Muscle layer of duodenum (tissue), 2 donors: ENCODE results near the gene PRMT2.

Experiments used
- H3K27ac ChIP-seq: one replicate; pipeline ENCODE4 v1.7.0; 2013; ENCODE audit warnings: mild to moderate bottlenecking, low read length
- H3K27me3 ChIP-seq: one replicate; pipeline ENCODE4 v1.7.0; 2013; ENCODE audit warnings: low read depth, mild to moderate bottlenecking, control low read depth, low read length
- H3K36me3 ChIP-seq, 2 donors: one replicate each; pipeline ENCODE4 v1.7.0; 2013; ENCODE audit warnings: low read length in 2 of 2, control low read depth in 1 of 2, mild to moderate bottlenecking in 1 of 2; ENCODE audit not compliant: insufficient read depth in 2 of 2, control insufficient read depth in 1 of 2
- H3K4me1 ChIP-seq, 2 donors: one replicate each; pipeline ENCODE4 v1.7.0; 2013; ENCODE audit warnings: low read length in 2 of 2, mild to moderate bottlenecking in 2 of 2, control low read depth in 1 of 2, moderate library complexity in 1 of 2; ENCODE audit not compliant: insufficient read depth in 2 of 2, control insufficient read depth in 1 of 2
- H3K4me3 ChIP-seq, 2 donors: one replicate each; pipeline ENCODE4 v1.7.0; 2013; ENCODE audit warnings: low read length in 2 of 2, low read depth in 1 of 2, mild to moderate bottlenecking in 1 of 2
- H3K9me3 ChIP-seq, 2 donors: one replicate each; pipeline ENCODE4 v1.7.0; 2013; ENCODE audit warnings: low read length in 2 of 2, control low read depth in 1 of 2, mild to moderate bottlenecking in 1 of 2; ENCODE audit not compliant: control insufficient read depth in 1 of 2
- donor health status: healthy.

PRMT2 gene

GRCh38 chr21:46604975-46605766 lies 30.3 kb upstream of the PRMT2 start, which contains the start of gene S100B:
TSS of gene S100B (minus strand) at chr21:46605082. CDS start at chr21:46602415, 2,667 bp downstream.
- Histone ChIP-seq H3K27ac (peak within 1 kb of the TSS; percentile 10), H3K4me3 (peak within 1 kb of the TSS in 1 of 2 donors; percentile 34), H3K9me3 (peaks cover 0 to under 1% of the 10 kb centered on the region in 2 donors), H3K36me3 (no peaks in the 10 kb centered on the region), H3K4me1 (no peaks in the 10 kb centered on the region), H3K27me3 (no peaks in the 10 kb centered on the region)

DNA sequence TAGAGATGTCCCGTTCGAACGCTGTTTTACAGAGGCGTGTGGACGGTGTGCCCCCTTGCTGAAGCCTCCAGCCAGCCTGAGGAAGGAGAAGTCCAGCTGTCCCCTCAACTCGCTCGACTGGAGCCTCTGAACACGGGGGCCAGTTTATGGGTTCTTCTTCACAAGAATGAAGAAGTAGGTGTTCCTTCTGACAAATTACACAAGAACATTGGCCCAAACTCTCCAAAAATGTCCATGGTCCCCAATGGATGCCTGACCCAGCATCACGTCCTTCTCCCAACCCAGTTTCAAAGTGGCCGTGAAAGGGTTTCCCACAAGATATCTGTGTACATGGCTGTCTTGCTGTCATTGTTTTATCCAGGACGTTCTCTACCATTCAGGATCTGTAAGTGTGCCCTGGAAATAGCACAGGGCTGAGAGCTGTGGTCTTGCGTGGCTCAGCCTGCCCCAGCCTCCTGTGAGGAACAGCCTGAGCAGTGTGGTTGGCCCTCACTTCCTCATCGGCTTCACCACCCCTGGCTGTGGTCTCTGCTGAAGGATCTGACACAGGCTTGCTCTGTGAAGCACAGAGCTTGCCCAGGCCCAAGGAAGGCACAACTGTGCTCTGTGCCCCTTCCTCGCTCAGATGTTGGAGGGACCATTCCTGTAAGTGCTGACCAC lies 29.6 kb upstream of the PRMT2 start:
- H3K27ac ChIP-seq = peak overlapping the region; percentile 10
- H3K4me3 ChIP-seq = no peak overlapping the region
- peaks cover 3 to 8% of the 10 kb centered on the region in 2 donors for H3K9me3 ChIP-seq
- no peaks in the 10 kb centered on the region for H3K27me3 ChIP-seq
- no peaks in the 10 kb centered on the region for H3K36me3 ChIP-seq
- H3K4me1 ChIP-seq = no peaks in the 10 kb centered on the region

DNA sequence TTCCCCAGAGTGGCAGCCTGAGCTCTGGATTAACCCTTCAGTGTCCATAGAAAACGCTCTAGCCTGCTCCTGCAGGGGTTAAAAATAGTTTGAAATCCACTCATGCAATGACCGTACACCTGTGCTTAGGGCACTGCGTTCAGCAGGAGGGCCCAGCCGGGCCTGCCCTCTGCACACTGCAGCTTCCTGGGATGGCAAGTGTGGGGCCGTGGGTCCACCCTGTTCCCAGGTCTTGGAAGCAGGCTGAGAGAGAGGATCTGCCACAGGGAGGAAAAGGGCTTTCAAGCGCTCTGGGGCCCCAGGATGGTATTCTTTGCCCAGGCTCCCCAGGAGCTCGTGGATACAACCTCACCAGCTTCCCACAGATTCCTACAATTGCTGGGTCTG lies 29.1 kb upstream of the PRMT2 start:
- no peaks in the 10 kb centered on the region for H3K36me3 ChIP-seq
- no peaks in the 10 kb centered on the region for H3K4me1 ChIP-seq
- H3K27me3 ChIP-seq = no peaks in the 10 kb centered on the region
- H3K9me3 ChIP-seq = peaks cover 3 to 8% of the 10 kb centered on the region in 2 donors
- H3K4me3 ChIP-seq = no peak overlapping the region
- H3K27ac ChIP-seq = no peak overlapping the region

- no peaks in the 10 kb centered on the region for H3K27me3 ChIP-seq
Observed at GRCh38 chr21:46607636-46608035, 27.8 kb upstream of the PRMT2 start.

GRCh38 chr21:46608672-46609111 lies 26.8 kb upstream of the PRMT2 start:
- H3K9me3 ChIP-seq = peaks cover 3 to 8% of the 10 kb centered on the region in 2 donors
- no peak overlapping the region for H3K4me3 ChIP-seq
- no peak overlapping the region for H3K27ac ChIP-seq
- H3K36me3 ChIP-seq = no peaks in the 10 kb centered on the region
- H3K4me1 ChIP-seq = no peaks in the 10 kb centered on the region
- no peaks in the 10 kb centered on the region for H3K27me3 ChIP-seq

More at GRCh38 chr21:46607636-46608035, 27.8 kb upstream of the PRMT2 start:
- Histone ChIP-seq H3K9me3 (peaks cover 3 to 8% of the 10 kb centered on the region in 2 donors), H3K4me1 (no peaks in the 10 kb centered on the region), H3K27ac (no peak overlapping the region), H3K4me3 (no peak overlapping the region), H3K36me3 (no peaks in the 10 kb centered on the region)

- H3K4me1 ChIP-seq = no peaks in the 10 kb centered on the region
Observed at GRCh38 chr21:46610018-46610701, 25.3 kb upstream of the PRMT2 start.

GRCh38 chr21:46613391-46613790 lies 22.1 kb upstream of the PRMT2 start:
- no peaks in the 10 kb centered on the region for H3K4me1 ChIP-seq
- no peak overlapping the region for H3K4me3 ChIP-seq

More at GRCh38 chr21:46610018-46610701, 25.3 kb upstream of the PRMT2 start:
- Histone ChIP-seq H3K9me3 (peaks cover 3 to 8% of the 10 kb centered on the region in 2 donors), H3K4me3 (no peak overlapping the region), H3K36me3 (no peaks in the 10 kb centered on the region), H3K27ac (no peak overlapping the region), H3K27me3 (no peaks in the 10 kb centered on the region)

DNA sequence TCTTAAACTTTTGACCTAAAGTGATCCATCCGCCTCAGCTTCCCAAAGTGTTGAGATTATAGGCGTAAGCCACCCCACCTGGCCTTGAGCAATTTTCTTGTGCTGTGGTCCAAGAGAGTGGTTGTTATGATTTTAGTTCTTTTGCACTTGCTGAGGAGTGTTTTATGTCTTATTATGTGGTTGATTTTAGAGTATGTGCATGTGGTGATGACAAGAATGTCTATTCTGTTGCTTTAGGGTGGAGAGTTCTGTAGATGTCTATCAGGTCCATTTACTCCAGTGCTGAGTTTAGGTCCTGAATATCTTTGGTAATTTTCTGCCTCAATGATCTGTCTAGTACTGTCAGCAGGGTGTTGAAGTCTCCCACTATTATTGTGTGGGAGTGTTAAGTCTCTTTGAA lies 19.4 kb upstream of the PRMT2 start:
- H3K4me1 ChIP-seq = peaks cover 0 to 4% of the 10 kb centered on the region in 2 donors
- H3K36me3 ChIP-seq = no peaks in the 10 kb centered on the region
- no peaks in the 10 kb centered on the region for H3K9me3 ChIP-seq
- H3K27me3 ChIP-seq = no peaks in the 10 kb centered on the region
- no peak overlapping the region for H3K27ac ChIP-seq
- H3K4me3 ChIP-seq = no peak overlapping the region

More at GRCh38 chr21:46613391-46613790, 22.1 kb upstream of the PRMT2 start:
- Histone ChIP-seq H3K27me3 (no peaks in the 10 kb centered on the region), H3K27ac (no peak overlapping the region), H3K9me3 (peaks cover 3 to 8% of the 10 kb centered on the region in 2 donors), H3K36me3 (no peaks in the 10 kb centered on the region)

DNA sequence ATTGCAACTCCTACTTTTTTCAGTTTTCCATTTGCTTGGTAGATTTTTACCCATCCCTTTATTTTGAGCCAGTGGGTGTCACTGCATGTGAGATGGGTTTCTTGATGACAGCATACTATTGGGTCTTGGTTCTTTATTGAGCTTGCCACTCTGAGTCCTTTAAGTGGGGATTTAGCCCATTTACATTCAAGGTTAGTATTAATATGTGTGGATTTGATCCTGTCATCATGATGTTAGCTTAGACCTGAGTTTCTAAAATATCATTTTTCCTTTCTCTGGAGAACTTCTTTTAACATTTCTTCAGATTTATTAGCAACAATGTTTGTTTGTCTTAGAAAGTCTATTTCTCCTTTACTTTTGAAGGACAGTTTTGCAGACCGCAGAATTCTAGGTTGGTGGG lies 18.8 kb upstream of the PRMT2 start:
- peaks cover 0 to 6% of the 10 kb centered on the region in 2 donors for H3K4me1 ChIP-seq
- no peak overlapping the region for H3K4me3 ChIP-seq
- no peaks in the 10 kb centered on the region for H3K27me3 ChIP-seq
- no peaks in the 10 kb centered on the region for H3K9me3 ChIP-seq
- no peak overlapping the region for H3K27ac ChIP-seq
- no peaks in the 10 kb centered on the region for H3K36me3 ChIP-seq

DNA sequence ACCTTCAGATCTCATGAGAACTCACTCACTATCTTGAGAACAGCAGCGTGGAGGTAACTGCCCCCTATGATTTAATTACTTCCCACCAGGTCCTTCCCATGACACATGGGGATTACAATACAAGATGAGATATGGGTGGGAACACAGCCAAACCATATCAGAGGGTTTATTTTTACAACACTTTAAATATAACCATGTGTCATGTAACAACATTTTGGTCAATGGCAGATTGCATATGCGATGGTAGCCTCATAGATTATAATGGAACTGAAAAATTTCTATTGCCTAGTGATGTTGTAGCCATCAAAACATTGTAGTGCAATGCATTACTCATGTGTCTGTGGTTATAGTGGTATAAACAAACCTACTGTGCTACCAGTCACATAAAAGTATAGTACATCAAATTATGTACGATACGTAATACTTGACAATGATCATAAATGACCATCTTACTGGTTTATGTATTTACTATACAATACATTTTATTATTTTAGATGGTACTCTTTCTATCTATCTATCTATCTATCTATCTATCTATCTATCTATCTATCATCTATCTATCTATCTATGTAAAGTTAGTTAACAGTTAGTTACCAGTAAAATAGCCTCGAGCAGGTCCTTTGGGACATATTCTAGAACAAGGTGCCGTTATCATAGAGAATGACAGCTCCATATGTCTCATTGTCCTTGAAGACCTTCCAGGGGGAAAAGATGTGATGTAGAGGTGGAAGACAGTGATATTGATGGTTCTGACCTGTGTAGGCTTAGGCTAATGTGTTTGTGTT lies 18.0 kb upstream of the PRMT2 start:
- Histone ChIP-seq H3K4me1 (peaks cover 0 to 10% of the 10 kb centered on the region in 2 donors), H3K36me3 (no peaks in the 10 kb centered on the region), H3K9me3 (no peaks in the 10 kb centered on the region), H3K27me3 (no peaks in the 10 kb centered on the region), H3K27ac (no peak overlapping the region), H3K4me3 (no peak overlapping the region)
